K562 (cell line): ENCODE measurements around the gene PPP4C. TPM values are rescaled to one million over a fixed set of nuclear protein-coding genes. Genes with fewer than 3 reads are reported as not detected.

ENCODE experiments used
- C11orf30 ChIP-seq: fragments of 450-650 bp; IDR thresholded peaks from 2 replicates; pipeline ENCODE4 v1.6.1; 2016; ENCODE audit warnings: low read depth, mild to moderate bottlenecking
- CSDE1 ChIP-seq, 2 experiments: fragments of 450-650 bp; IDR thresholded peaks; 2 replicates each; pipeline ENCODE4 v1.6.1; 2016; ENCODE audit warnings: mild to moderate bottlenecking in 1 of 2
- E2F5 ChIP-seq: sonication (generic); formaldehyde crosslinking; IDR thresholded peaks from 2 replicates; pipeline ENCODE4 v1.8.0; 2022; ENCODE audit warnings: mild to moderate bottlenecking, missing genetic modification reagents
- ESRRA ChIP-seq: fragments of 450-650 bp; IDR thresholded peaks from 2 replicates; pipeline ENCODE4 v1.6.1; 2014; ENCODE audit warnings: low read depth, mild to moderate bottlenecking, moderate library complexity, borderline replicate concordance
- ETV1 ChIP-seq: fragments of 450-650 bp; conservative IDR thresholded peaks from 2 replicates; pipeline ENCODE4 v1.6.1; 2016; ENCODE audit warnings: missing genetic modification characterization, control low read depth, low read depth, missing compliant biosample characterization
- GABPA ChIP-seq: fragments of 200-800 bp; sonication (Bioruptor generic); conservative IDR thresholded peaks from 2 replicates; pipeline ENCODE4 v1.6.1; 2016; ENCODE audit warnings: low read depth, missing genetic modification characterization, missing compliant biosample characterization
- HNRNPLL ChIP-seq: fragments of 200-400 bp; formaldehyde crosslinking; IDR thresholded peaks from 2 replicates; pipeline ENCODE4 v1.6.1; 2017; ENCODE audit warnings: low read length, low read depth, mild to moderate bottlenecking; ENCODE audit not compliant: poor library complexity, severe bottlenecking
- HNRNPUL1 ChIP-seq: fragments of 200-400 bp; formaldehyde crosslinking; IDR thresholded peaks from 2 replicates; pipeline ENCODE4 v1.6.1; 2017; ENCODE audit warnings: low read length
- KDM5B ChIP-seq: fragments of 200-600 bp; sonication (generic); IDR thresholded peaks from 2 replicates; pipeline ENCODE4 v1.6.1; 2012; ENCODE audit warnings: low read depth, mild to moderate bottlenecking, moderate library complexity, low read length, control low read depth, inconsistent platforms; ENCODE audit not compliant: insufficient replicate concordance
- KLF6 ChIP-seq: fragments of 250-450 bp; sonication (Bioruptor Pico); IDR thresholded peaks from 2 replicates; pipeline ENCODE4 v1.4.0; 2020; ENCODE audit warnings: mild to moderate bottlenecking, moderate library complexity, borderline replicate concordance
- MCM3 ChIP-seq: fragments of 450-650 bp; IDR thresholded peaks from 2 replicates; pipeline ENCODE4 v1.6.1; 2016
- MTA2 ChIP-seq: fragments of 450-650 bp; IDR thresholded peaks from 2 replicates; pipeline ENCODE4 v1.6.1; 2016; ENCODE audit warnings: low read depth
- NCOA4 ChIP-seq: fragments of 450-650 bp; IDR thresholded peaks from 2 replicates; pipeline ENCODE4 v1.6.1; 2018; ENCODE audit warnings: mild to moderate bottlenecking; ENCODE audit not compliant: partially characterized antibody
- PREB ChIP-seq: sonication (generic); formaldehyde crosslinking; IDR thresholded peaks from 2 replicates; pipeline ENCODE4 v1.8.1; 2023; ENCODE audit warnings: mild to moderate bottlenecking, missing genetic modification reagents
- RBBP5 ChIP-seq: fragments of 200-600 bp; sonication (generic); IDR thresholded peaks from 2 replicates; pipeline ENCODE4 v1.6.1; 2012; ENCODE audit warnings: borderline replicate concordance, mild to moderate bottlenecking, low read length, control low read depth, inconsistent platforms; ENCODE audit not compliant: insufficient read depth, poor library complexity, severe bottlenecking
- RBFOX2 ChIP-seq: fragments of 200-400 bp; formaldehyde crosslinking; IDR thresholded peaks from 2 replicates; pipeline ENCODE4 v1.6.1; 2017; ENCODE audit warnings: low read depth, mild to moderate bottlenecking, low read length, moderate library complexity
- SIN3A ChIP-seq, 2 experiments: fragments of 150-350 bp in 1 of 2; IDR thresholded peaks; 2 replicates each; pipeline ENCODE4 v1.6.1; 2011 to 2016; ENCODE audit warnings: borderline replicate concordance in 2 of 2, low read depth in 2 of 2, low read length in 2 of 2, mild to moderate bottlenecking in 2 of 2, moderate library complexity in 2 of 2; ENCODE audit not compliant: control insufficient read depth in 1 of 2
- SIX5 ChIP-seq, 2 experiments: IDR thresholded peaks; 2 replicates each; pipeline ENCODE4 v1.6.1; 2011; ENCODE audit warnings: low read length in 2 of 2, borderline replicate concordance in 1 of 2, low read depth in 1 of 2, mild to moderate bottlenecking in 1 of 2, moderate library complexity in 1 of 2; ENCODE audit not compliant: insufficient read depth in 1 of 2
- SNIP1 ChIP-seq: fragments of 450-650 bp; IDR thresholded peaks from 2 replicates; pipeline ENCODE4 v1.7.1; 2017; ENCODE audit warnings: low read depth, mild to moderate bottlenecking
- SPI1 ChIP-seq: IDR thresholded peaks from 2 replicates; pipeline ENCODE4 v1.6.1; 2011; ENCODE audit warnings: low read depth, low read length, control low read depth, borderline replicate concordance
- STAG1 ChIP-seq: sonication (generic); formaldehyde crosslinking; IDR thresholded peaks from 2 replicates; pipeline ENCODE4 v1.5.0; 2020; ENCODE audit warnings: missing genetic modification reagents, borderline replicate concordance
- TFE3 ChIP-seq: fragments of 450-650 bp; formaldehyde crosslinking; IDR thresholded peaks from 2 replicates; pipeline ENCODE4 v1.4.0; 2020; ENCODE audit warnings: mild to moderate bottlenecking, mixed read lengths
- ZBTB8A ChIP-seq: fragments of 450-650 bp; IDR thresholded peaks from 2 replicates; pipeline ENCODE4 v1.6.1; 2018; ENCODE audit warnings: mild to moderate bottlenecking, moderate library complexity; ENCODE audit not compliant: partially characterized antibody
- ZC3H8 ChIP-seq: fragments of 450-650 bp; IDR thresholded peaks from 2 replicates; pipeline ENCODE4 v1.6.1; 2017
- ZNF12 ChIP-seq: sonication (generic); formaldehyde crosslinking; IDR thresholded peaks from 2 replicates; pipeline ENCODE4 v1.4.0; 2020; ENCODE audit warnings: mild to moderate bottlenecking, missing genetic modification reagents
- ZNF134 ChIP-seq: fragments of 250-450 bp; sonication (Bioruptor Pico); conservative IDR thresholded peaks from 2 replicates; pipeline ENCODE4 v1.4.0; 2020
- ZNF41 ChIP-seq: fragments of 250-450 bp; sonication (Bioruptor Pico); conservative IDR thresholded peaks from 2 replicates; pipeline ENCODE4 v1.4.0; 2020; ENCODE audit warnings: mild to moderate bottlenecking
- polyA plus RNA-seq, 8 experiments: library from polyadenylated mRNA; depleted of rRNA in 4 of 8; stranded (reverse) in 5 of 8; unstranded in 3 of 8; fragments of >200 nt; fragmentation: Nextera tagmentation in 2 of 8; fragmentation: Illumina TruSeq in 1 of 8; extraction: Ambion mirVana in 2 of 8; extraction: Trizol in 1 of 8; gene quantifications; 2 replicates each; pipeline versions ENCODE4 v1.2.1 to v1.2.3, GENCODE V29; 2011 to 2014; ENCODE audit warnings: inconsistent platforms in 1 of 8, missing spikeins in 1 of 8
- total RNA-seq, 7 experiments: library from RNA; depleted of rRNA in 6 of 7; stranded (reverse); fragments of >200 nt in 6 of 7; fragmentation: Illumina TruSeq in 2 of 7; extraction: Trizol in 2 of 7; gene quantifications; 2 replicates each; pipeline versions ENCODE4 v1.2.1 to v1.2.3, GENCODE V29; 2011 to 2021; ENCODE audit warnings: low replicate concordance in 1 of 7

The PPP4C gene
- total and polyA plus RNA-seq, 9 of the 15 experiments (the other 6 are each of a cell fraction or from before 2014, with no cell fraction given) = 3.5 to 183 (median 131) TPM

- no peak for TF ChIP-seq TFE3 (CRISPR knock-in tag)
- TF ChIP-seq GABPA (tag) = peak; percentile 48
- no peak for TF ChIP-seq ESRRA
- no peak for TF ChIP-seq MTA2
- no peak for TF ChIP-seq ZNF12 (CRISPR knock-in tag)
- no peak for TF ChIP-seq MCM3
- peak; percentile 40 for TF ChIP-seq RBBP5
- no peak for TF ChIP-seq KLF6 (CRISPR knock-in tag)
- TF ChIP-seq SIN3A (IDR thresholded peaks at IDR 0.05; ENCODE audit: borderline replicate concordance in 2 of 2, control insufficient read depth in 1 of 2, low read depth in 2 of 2, low read length in 2 of 2) = no peak
- TF ChIP-seq ETV1 (tag) = peak; percentile 48
- TF ChIP-seq SIX5 (IDR thresholded peaks at IDR 0.05; ENCODE audit: borderline replicate concordance in 1 of 2, insufficient read depth in 1 of 2, low read depth in 1 of 2, low read length in 2 of 2) = no peak
- no peak for TF ChIP-seq E2F5 (CRISPR knock-in tag)
- peak; percentile 79; the same call in 1 of the 2 replicates for TF ChIP-seq SPI1
- TF ChIP-seq ZC3H8 = no peak
- no peak for TF ChIP-seq NCOA4
- TF ChIP-seq C11orf30 = no peak
- TF ChIP-seq RBFOX2 = no peak
- no peak for TF ChIP-seq CSDE1 (IDR thresholded peaks at IDR 0.05)
- no peak for TF ChIP-seq KDM5B
- TF ChIP-seq HNRNPUL1 = no peak
- no peak for TF ChIP-seq SNIP1
- no peak for TF ChIP-seq ZNF41 (CRISPR knock-in tag)
- no peak for TF ChIP-seq PREB
- no peak for TF ChIP-seq ZNF134
- TF ChIP-seq HNRNPLL = no peak
- TF ChIP-seq ZBTB8A = no peak
- no peak for TF ChIP-seq STAG1
Measured at GRCh38 chr16:30053376-30054015, 22.3 kb upstream of the PPP4C start (continued).
